Measurements from ENCODE around the gene TTLL6. TPM values are rescaled to one million over a fixed set of nuclear protein-coding genes. Genes with fewer than 3 reads are reported as not detected.
"Not testable (repeated sequence)": the region's sequence is repeated elsewhere in the genome, so short reads cannot be mapped to it uniquely, and the experiment has no call there.

TTLL6 gene
- total and polyA plus RNA-seq, 12 donors = under 0.01 to 2.0 (median 0.44) TPM; not detected in 4

DNA sequence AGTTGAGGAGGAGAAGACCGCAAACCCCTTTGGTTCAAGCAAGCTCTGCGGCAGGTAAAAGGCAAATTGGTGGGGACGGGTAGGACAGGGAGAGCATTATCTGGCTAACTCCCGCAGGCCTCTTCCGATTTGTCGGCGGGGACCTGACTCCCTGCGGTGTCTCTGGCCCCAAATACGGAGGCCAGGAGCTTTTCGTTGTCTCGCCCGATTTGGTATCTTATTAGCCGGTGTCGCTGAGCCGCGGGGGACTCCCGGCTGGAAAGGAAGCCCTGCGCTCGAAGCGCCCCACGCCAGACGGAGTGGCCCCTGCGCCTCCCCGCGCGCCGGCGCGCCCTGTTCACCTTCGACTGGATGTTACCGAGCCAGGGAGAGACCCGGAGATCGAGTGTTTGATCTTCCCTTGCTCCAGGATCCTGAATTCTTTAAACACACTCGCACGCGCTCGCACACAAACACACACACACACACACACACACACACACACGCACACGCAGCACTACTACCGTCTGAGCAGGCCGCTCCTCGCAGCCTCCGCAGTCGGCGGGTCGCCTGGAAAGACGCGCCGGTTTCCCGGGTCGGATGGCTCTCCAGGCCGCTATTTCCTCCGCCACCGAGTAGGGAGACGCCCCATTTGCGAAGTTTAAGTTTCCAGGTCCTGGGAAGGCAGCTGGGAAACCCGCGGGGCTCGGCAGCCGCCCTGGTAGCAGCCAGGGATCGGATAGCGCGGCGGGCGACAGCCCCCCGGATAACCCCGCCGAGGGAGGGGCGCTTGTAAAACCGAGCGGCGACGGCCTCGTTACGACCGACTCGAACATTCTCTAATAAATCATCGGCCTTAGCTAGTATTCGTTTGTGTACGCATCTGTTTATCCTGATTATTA, 98.0 kb downstream of the TTLL6 start:
- Histone ChIP-seq H3K36me3 (replicated peaks in 1 of 2) (no peaks in the 10 kb centered on the region), H3K27ac (no peak overlapping the region), H3K27me3 (peaks cover 89% of the 10 kb centered on the region), H3K4me3 (no peak overlapping the region), H3K9me3 (replicated peaks in 1 of 3) (no peaks in the 10 kb centered on the region), H3K4me1 (replicated peaks in 1 of 2) (no peaks in the 10 kb centered on the region)
- TF ChIP-seq CTCF (IDR thresholded peaks at IDR 0.05) (no peak), POLR2A (IDR thresholded peaks at IDR 0.05) (no peak)
- intact Hi-C loops (cut with DNase I) = no loop called here
- WGBS, 4 donors = 8 to 17% (median 9%) methylated on average over 31 to 80 of the region's 80 CpGs
- DNase-seq = no peak

GRCh38 chr17:48718227-48718760, 98.7 kb downstream of the TTLL6 start:
- DNase-seq = no peak
- Histone ChIP-seq H3K4me1 (replicated peaks in 1 of 2) (no peaks in the 10 kb centered on the region), H3K9me3 (replicated peaks in 1 of 3) (no peaks in the 10 kb centered on the region), H3K36me3 (replicated peaks in 1 of 2) (no peaks in the 10 kb centered on the region), H3K27ac (no peak overlapping the region), H3K27me3 (peaks cover 89% of the 10 kb centered on the region), H3K4me3 (no peak overlapping the region)
- intact Hi-C loops (cut with DNase I) = no loop called here
- WGBS, 4 donors = 21 to 27% (median 24%) methylated on average over 22 to 24 of the region's 24 CpGs
- TF ChIP-seq CTCF (IDR thresholded peaks at IDR 0.05) (no peak), POLR2A (IDR thresholded peaks at IDR 0.05) (no peak)

DNA sequence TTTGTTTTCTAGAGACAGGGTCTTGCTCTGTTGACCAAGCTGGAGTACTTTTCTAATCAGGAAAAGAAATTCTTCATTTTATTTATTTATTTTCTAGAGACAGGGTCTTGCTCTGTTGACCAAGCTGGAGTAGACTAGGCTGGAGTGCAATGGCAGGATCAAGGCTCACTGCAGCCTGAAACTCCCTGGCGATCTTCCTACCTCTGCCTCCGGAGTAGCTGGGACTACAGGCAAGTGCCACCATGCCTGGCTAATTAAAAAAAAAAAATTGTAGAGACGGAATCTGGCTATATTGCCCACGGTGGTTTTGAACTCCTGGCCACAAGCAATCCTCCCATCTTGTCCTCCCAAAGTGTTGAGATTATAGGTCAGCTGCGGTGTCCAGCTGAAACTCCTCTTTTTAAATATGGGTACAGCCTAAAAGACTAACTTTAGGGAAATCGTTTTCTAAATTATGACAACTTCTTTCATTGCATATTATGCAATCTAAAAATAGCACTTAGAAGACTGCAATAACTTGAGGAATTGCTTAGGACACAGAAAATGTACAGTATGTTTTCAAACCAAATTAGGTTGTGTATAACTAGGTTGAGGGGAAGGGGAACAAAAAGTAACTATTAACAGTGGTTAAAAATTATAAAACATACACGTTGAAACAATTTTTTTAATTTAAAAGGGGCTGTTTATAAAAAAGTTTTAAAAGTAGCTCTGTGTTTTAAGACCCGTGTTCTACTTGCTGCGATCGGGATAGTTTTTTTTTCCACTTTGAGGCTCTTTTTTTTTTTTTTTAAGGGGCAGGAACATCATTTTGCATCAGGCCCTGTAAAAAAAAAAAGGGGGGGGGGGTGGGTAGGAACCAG, 99.4 kb downstream of the TTLL6 start:
- 14 to 22% (median 17%) methylated on average over 10 of the region's 10 CpGs for WGBS, 4 donors
- DNase-seq = no peak
- H3K9me3 ChIP-seq (replicated peaks in 1 of 3) = no peaks in the 10 kb centered on the region
- H3K36me3 ChIP-seq (replicated peaks in 1 of 2) = no peaks in the 10 kb centered on the region
- H3K27me3 ChIP-seq = peaks cover 88% of the 10 kb centered on the region
- H3K27ac ChIP-seq = no peak overlapping the region
- intact Hi-C loops (cut with DNase I) = no loop called here
- no peak overlapping the region for H3K4me3 ChIP-seq
- no peaks in the 10 kb centered on the region for H3K4me1 ChIP-seq (replicated peaks in 1 of 2)
- no peak for TF ChIP-seq CTCF (IDR thresholded peaks at IDR 0.05)
- TF ChIP-seq POLR2A (IDR thresholded peaks at IDR 0.05) = no peak

GRCh38 chr17:48716549-48716948, 100.5 kb downstream of the TTLL6 start:
- WGBS, 4 donors = 56 to 74% (median 69%) methylated on average over 2 to 3 of the region's 3 CpGs
- H3K27ac ChIP-seq; intact Hi-C loops (cut with DNase I); H3K4me1 ChIP-seq (replicated peaks in 1 of 2); H3K36me3 ChIP-seq (replicated peaks in 1 of 2); DNase-seq; H3K4me3 ChIP-seq; H3K9me3 ChIP-seq (replicated peaks in 1 of 3): not testable (repeated sequence)
- peaks cover 88% of the 10 kb centered on the region for H3K27me3 ChIP-seq
